ENCODE data around the gene NSD2.

The NSD2 gene

DNA sequence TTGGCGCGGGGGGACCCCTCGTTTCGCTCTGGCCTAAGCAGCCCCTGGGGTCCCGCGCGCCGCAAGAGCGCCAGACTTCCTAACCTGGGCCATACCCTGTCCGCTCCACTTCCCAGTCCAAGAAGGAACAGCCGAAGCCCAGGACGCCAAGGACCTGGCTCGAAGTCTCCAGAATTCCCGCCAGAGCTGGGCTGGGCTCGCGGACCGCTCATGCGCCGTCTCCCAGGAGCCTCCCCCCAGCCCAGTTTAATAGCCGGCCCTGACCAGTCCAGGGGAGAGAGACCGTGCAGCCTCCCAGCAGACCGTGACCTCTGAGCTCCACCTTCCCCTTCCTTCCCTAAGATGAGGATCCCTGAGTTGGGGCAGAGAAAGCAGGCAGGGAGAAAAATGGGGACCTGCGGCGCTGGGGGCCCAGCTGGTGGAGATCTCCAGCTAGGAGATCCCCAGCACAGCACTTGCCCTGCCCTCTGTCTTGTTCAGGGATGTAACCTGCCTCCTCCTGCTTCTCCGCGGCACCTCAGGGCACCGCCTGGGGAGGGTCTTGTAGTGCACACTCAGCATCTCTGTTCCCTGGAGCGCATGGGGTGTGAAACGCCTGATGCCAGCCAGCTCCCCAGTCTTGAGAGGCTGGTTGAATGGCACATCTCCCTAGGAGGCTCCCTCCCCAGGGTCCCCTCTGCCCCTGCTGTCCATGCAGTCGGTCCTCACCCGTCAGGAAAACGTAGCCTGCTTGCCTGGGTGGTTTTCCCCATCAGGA is 14.1 kb upstream of the NSD2 start:
- TF ChIP-seq, protein P1, sequence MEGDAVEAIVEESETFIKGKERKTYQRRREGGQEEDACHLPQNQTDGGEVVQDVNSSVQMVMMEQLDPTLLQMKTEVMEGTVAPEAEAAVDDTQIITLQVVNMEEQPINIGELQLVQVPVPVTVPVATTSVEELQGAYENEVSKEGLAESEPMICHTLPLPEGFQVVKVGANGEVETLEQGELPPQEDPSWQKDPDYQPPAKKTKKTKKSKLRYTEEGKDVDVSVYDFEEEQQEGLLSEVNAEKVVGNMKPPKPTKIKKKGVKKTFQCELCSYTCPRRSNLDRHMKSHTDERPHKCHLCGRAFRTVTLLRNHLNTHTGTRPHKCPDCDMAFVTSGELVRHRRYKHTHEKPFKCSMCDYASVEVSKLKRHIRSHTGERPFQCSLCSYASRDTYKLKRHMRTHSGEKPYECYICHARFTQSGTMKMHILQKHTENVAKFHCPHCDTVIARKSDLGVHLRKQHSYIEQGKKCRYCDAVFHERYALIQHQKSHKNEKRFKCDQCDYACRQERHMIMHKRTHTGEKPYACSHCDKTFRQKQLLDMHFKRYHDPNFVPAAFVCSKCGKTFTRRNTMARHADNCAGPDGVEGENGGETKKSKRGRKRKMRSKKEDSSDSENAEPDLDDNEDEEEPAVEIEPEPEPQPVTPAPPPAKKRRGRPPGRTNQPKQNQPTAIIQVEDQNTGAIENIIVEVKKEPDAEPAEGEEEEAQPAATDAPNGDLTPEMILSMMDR (conservative IDR thresholded peaks at IDR 0.05; ENCODE audit: control insufficient read depth, insufficient read depth, low read depth, low read length), result no peak
- DNase-seq (ENCODE audit: low read depth), result peak; percentile 24

GRCh38 chr4:1857931-1858330 is 13.3 kb upstream of the NSD2 start:
- H3K4me3 ChIP-seq (ENCODE audit: control insufficient read depth, low read depth, low read length), result no peak overlapping the region
- no peak for DNase-seq (ENCODE audit: low read depth)
- TF ChIP-seq, protein P1 (conservative IDR thresholded peaks at IDR 0.05; ENCODE audit: control insufficient read depth, insufficient read depth, low read depth, low read length), result no peak

More for the DNA sequence above, 14.1 kb upstream of the NSD2 start:
- peak overlapping the region; percentile 74 for H3K4me3 ChIP-seq (ENCODE audit: control insufficient read depth, low read depth, low read length)

DNA sequence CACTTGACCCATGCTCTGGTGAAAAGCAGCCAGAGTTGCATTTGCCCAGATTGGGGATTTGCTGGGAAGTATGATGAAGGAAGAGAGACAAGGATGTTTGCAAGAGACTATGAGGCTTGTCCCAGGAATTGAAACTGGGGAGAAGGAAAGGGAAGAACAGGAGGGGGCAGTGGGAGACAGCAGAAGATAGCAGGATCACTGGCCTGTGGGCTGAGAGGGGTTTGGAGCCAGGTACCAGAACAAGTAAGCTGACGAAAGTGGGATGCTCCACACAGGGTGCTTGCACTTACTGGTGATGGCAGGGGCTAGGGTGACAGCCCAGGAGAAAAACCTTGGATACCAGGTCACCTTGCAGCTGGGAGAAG is 11.8 kb upstream of the NSD2 start:
- no peak for DNase-seq (ENCODE audit: low read depth)
- no peak overlapping the region for H3K4me3 ChIP-seq (ENCODE audit: control insufficient read depth, low read depth, low read length)
- TF ChIP-seq, protein P1 (conservative IDR thresholded peaks at IDR 0.05; ENCODE audit: control insufficient read depth, insufficient read depth, low read depth, low read length), result no peak

GRCh38 chr4:1862055-1862911 is 8.9 kb upstream of the NSD2 start:
- DNase-seq (ENCODE audit: low read depth), result no peak
- H3K4me3 ChIP-seq (ENCODE audit: control insufficient read depth, low read depth, low read length), result peak overlapping the region; percentile 1
- TF ChIP-seq, protein P1 (conservative IDR thresholded peaks at IDR 0.05; ENCODE audit: control insufficient read depth, insufficient read depth, low read depth, low read length), result no peak

GRCh38 chr4:1862961-1863296 is 8.3 kb upstream of the NSD2 start:
- DNase-seq (ENCODE audit: low read depth), result no peak
- H3K4me3 ChIP-seq (ENCODE audit: control insufficient read depth, low read depth, low read length), result no peak overlapping the region
- TF ChIP-seq, protein P1 (conservative IDR thresholded peaks at IDR 0.05; ENCODE audit: control insufficient read depth, insufficient read depth, low read depth, low read length), result no peak

DNA sequence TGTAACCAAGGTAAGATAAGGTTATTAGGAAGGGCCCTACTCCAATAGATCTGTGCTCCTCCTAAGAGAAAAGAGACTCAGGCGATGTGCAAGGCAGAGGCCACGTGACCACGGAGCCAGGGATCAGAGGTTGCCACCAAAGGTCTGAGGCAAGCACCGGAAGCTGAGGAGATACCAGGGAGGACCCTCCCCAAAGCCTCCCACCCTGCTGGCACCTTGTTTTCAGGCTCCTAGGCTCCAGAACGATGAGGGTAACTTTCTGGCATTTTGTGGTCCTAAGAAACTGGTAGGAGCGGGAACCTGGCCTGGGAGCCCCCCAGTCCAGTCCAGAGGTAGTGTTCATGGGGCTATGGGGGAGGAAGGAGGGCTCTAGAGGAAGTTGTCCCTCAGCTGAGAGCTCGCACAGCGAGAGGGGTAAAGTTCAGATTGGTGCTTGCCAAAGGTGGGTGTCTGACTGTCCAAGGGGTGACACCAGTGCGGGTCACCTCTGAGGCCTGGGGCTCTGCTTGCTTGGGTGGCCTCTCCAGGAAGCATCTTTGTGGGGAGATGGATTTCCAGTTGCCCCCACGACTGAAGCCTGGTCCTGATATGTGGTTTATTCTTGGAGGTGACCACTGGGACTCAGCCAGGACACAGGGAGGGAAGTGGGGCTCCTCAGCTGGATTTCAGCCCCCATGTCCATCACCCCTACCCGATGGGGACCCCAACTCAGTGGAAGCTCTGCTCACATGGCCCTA is 7.7 kb upstream of the NSD2 start:
- H3K4me3 ChIP-seq (ENCODE audit: control insufficient read depth, low read depth, low read length), result no peak overlapping the region
- TF ChIP-seq, protein P1 (conservative IDR thresholded peaks at IDR 0.05; ENCODE audit: control insufficient read depth, insufficient read depth, low read depth, low read length), result no peak
- DNase-seq (ENCODE audit: low read depth), result no peak

Measured in fibroblast of mammary gland (primary cell).